HL-60/S4 (cell line): ENCODE measurements around the gene RIT2.

ENCODE experiments used
- in situ Hi-C: fragments of 300-500 bp; cut with MboI; formaldehyde crosslinking; loops from 2 replicates; pipeline ENCODE4 v1.14.3; 2022; ENCODE audit warnings: low sequenced_read_pairs

The RIT2 gene

DNA sequence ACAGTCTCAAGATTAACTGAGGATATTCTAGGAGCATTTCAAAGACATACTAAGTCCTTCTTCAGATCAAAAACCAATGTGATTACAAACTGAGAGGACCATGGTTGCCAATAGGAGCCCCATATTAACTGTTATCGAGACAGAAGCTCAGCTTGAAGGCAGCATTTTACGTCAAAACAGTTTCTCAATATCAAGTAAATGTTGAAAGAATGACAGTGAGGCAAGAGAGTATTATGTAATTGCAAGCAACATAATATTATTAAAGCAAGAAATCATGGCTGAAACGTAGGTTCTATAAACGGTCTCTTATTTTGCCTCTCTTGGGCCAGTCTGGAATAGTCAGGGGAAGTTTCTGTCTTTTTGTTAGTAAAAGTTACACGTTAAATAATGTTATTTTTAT is 22.9 kb downstream of the RIT2 start:
- in situ Hi-C loops = no loop called here

DNA sequence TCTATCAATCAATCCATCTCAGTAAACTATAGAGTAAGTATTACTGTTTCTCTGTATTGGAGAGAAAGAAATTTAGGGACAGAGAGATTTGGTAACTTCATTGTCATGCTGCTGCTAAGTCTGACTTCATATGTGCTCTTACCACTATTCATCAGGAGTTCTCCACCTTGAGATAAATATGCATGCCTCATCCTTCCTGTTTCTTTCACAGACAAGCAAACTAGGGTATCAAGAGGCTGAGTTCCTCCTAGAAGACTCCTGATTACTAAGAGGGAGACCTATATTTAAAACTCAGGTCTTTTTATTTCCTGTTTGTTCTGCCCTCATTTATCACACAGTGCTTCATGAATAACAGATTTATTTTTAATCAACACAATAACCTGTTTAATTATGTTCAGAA is 34.1 kb downstream of the RIT2 start:
- in situ Hi-C loops = no loop called here

- in situ Hi-C loops = no loop called here
Observed at GRCh38 chr18:43080671-43081070, 34.8 kb downstream of the RIT2 start.

DNA sequence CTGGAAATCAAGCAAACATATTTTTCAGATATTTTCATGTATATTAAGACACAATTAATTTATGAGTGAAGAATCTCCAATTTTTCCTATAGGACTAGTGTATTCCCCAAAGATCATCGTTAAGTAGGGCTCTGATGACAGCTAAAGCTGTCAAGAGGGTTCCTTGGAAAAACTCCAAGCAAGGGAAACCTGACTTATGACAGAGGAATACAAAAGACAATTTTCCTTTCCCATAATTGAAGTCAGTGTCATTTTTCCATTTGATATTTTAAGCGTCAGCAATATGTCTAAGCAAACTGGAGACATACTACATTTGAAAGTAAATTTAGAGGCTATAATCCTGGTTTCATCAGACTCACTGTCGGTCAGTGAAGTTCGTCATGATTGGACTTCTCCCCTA is 36.1 kb downstream of the RIT2 start:
- in situ Hi-C loops = no loop called here

DNA sequence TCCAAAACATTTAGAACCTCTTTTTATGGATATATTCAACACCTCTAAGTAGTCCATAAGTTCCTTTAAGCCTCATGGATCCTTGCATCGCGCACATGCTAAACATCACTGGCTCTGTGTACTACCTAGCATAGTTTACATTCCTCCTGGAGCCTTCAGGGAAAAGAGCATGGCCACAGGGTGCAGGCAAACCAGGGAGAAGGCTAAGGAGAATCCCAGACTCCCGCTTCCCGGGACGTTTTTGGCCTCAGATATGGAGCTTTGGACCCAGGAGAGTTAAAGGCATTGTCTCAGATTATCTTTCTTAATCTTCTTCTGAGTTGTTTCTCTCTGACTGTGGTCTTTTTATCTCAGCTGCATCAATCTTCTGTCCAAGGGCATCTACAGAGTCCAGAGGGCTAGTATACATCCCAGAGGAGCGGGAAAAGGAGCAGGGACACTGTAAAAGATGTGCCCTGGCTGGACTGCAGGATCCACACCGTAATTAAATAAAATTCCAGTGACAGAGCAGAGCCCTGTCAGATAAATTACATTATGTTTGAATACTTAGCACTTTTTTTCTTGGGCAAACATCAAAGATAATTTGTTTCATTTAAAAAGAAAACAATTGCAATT is 36.9 kb downstream of the RIT2 start:
- in situ Hi-C loops = no loop called here

DNA sequence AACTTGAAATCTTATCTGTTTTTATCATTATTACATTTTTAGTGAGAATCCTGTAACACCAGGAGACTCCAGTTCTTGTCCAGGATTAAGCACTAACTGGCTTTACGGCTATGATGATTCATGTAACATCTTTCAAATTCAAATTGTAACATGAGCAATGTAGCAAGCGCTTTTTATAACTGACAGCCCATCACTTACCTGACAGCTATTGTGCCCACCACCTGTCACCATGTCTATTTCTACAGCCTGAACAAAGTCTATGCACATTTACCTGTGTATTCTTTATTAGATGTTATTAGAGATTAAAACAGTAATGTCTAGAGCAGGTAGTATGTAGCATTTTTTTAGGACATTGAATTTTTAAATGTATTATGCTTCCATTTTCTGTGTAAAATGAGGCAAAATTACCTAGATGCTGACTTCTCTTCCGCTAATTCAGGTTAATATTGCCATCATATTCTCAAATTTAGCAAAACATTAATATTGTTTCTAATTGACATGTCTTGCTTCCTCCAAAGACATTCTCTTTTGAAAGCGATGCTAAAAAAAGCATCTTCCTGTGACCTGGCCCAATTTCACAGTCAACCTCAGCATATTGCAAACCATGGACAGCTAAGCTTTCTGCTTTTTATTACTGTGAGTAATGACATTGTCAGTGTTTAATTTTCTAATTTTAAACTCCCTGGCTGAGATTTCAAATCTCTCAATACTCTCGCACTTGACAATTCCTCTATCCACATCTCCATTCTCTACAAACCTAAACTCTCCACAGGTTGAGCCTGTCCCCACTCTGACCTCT is 37.8 kb downstream of the RIT2 start:
- in situ Hi-C loops = no loop called here

DNA sequence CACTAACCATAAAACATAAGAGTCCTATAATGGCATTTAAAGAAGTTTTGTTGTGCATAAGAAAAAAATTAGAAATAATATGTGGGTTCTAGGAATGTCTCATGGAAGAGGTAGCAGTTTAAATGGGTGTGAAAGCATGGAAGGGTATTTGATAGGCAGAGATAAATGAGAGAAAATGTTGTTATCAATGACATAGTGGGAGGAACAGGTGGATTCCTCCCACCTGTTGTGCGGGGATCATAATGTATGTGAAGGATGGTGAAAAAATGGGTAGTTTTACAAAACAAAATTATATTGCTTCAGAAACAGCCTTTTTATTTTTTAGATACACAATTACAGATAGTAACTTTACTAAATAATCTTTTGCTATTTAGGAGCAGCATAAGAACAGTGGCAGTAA is 41.7 kb downstream of the RIT2 start:
- in situ Hi-C loops = no loop called here

DNA sequence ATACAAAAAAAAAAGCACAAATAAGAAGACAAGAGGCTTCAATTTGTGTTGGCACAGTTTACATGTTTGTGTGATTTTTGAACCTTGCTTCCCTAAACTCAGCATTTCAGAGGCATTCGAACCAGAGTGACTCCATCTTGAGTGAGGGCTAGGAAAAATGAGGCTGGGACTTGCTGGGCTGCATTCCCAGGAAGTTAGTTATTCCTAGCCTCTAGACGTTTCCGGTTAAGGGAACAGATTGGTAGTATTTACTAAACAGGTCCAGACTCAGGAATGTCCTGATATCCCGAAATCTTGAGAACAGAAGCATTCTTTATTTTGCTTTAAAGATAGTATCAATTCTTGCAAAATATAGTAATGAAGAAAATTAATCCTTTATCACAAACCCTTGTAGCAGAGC is 46.7 kb downstream of the RIT2 start:
- in situ Hi-C loops = no loop called here

DNA sequence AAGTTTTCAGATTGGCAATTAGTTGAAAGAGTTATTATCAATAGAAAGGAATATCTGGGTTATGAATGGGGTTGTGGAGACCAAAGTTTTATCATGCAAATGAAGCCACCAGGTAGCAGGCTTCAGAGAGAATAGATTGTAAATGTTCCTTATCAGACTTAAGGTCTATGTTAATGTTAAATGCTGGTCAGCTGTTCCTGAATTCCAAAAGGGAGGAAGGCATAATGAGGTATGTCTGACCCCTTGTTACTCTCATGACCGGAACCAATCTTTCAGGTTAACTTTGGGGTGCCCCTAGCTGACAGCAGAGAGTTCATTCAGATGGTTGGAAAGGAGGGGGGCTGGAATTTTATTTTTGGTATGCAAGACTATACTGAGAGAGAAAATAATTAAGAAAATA is 47.9 kb downstream of the RIT2 start:
- in situ Hi-C loops = no loop called here

- in situ Hi-C loops = no loop called here
Observed at GRCh38 chr18:43061816-43062215, 53.7 kb downstream of the RIT2 start.

GRCh38 chr18:43061318-43061717 is 54.2 kb downstream of the RIT2 start:
- in situ Hi-C loops = no loop called here

DNA sequence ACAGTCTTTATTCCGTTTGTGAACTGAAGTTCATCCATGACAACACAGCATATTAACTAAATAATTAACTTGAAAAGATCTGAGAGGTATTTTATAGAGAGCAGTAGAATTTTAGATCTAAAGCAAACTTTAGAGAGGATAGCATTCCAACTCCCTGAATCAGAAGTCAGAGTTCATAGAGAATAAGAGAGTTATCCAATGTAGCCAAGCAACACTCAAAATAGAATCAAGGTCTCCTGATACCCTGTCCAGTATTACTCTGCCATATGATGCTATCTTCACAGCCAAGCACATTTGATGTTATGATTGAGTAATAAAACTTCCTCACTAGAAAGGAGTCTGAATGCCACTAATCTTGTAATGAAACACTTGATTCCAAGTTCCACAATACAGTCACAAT is 55.5 kb downstream of the RIT2 start:
- in situ Hi-C loops = no loop called here

DNA sequence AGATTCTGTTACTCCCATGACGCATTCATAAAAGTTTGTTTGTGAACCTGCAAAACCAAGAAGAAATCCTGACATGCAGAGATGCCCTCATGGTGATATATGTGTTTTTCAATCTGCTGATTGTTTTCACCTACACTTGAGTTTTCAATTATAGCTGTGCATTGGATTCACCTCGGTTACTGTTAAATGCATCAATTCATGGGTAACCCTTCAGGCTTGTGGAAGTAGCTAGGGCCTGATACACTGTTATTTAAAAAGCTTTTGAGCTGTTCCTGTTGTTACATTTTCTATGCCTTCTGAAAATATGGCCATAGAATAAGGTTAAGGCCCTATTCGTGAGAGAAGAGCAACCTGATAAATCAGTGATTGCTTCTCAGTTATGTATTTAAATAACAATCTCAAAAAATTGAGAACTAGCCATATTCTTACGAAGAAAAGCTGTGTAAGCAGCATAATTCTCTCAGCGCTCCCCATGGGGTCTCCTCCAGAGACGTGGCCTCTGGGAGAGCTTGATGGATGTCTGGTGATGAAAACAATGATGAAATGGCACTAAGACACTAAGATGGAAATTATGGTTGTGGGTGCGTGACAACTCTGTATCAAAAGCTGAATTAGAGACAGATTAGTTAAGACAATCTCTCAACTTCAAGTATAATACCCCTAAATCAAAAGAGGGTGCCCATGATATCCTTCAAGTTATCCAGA is 60.5 kb downstream of the RIT2 start:
- in situ Hi-C loops = no loop called here

DNA sequence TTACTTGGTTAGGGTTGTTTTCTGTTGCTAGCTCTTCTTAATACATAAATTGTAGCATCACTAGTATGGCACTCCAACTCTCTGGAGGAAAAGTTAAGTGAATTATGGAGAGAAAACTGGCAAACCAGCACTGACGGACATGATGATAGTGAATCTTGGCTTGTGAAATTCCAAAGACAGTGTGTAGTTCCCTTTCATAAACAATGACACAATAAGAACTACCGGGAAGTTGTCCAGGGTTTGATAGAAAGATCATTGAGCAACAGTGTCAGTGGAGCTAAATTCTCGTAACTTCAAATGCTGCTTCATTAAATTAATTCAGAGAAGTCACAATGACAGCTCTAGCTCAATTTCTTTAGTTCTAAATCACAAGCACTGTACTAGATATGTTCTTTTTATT is 66.5 kb downstream of the RIT2 start:
- in situ Hi-C loops = no loop called here

- in situ Hi-C loops = no loop called here
Observed at GRCh38 chr18:43046322-43046721, 69.2 kb downstream of the RIT2 start.

DNA sequence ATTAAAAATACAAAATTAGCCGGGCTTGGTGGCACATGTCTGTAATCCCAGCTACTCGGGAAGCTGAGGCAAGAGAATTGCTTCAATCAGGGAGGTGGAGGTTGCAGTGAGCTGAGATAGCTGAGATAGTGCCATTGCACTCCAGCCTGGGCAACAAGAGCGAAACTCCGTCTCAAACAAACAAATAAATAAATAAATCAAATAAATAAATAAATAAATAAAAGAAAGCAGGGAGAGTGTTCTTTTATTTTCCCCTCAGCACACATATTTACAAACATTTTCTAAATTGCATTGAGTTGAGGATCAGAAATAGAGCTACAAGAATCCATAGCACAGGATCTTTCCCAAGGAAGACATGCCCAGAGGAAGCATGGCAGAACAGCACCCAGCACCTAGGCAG is 71.9 kb downstream of the RIT2 start:
- in situ Hi-C loops = no loop called here

- in situ Hi-C loops = no loop called here
Observed at GRCh38 chr18:43040281-43040680, 75.2 kb downstream of the RIT2 start.

GRCh38 chr18:43034683-43035500 is 80.6 kb downstream of the RIT2 start:
- in situ Hi-C loops = no loop called here

- in situ Hi-C loops = no loop called here
Observed at GRCh38 chr18:43031169-43031568, 84.3 kb downstream of the RIT2 start.

DNA sequence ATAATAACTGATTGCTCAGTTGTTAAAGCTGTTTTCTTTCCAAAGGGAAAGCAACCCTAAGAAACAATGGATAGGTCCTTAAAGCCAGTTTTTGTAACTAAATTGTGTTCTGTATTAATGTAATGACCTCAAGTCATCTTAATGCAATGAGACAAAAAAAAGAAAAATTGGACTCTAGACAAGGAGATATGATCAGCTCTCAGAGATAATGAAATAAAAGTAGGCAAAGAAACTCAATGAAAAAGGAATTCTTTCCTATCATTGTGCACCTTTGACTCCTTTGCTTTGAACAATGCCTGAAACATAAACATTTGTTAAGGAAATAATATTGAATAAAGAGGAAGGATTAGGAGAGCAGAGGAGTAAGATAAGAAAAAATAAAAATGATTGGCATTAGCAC is 86.1 kb downstream of the RIT2 start:
- in situ Hi-C loops = no loop called here

GRCh38 chr18:43022874-43023273 is 92.6 kb downstream of the RIT2 start:
- in situ Hi-C loops = no loop called here
